MCF 10A (cell line): ENCODE measurements around the gene FAM72B. TPM values are rescaled to one million over a fixed set of nuclear protein-coding genes. Genes with fewer than 3 reads are reported as not detected.
"Not testable (repeated sequence)": the region's sequence is repeated elsewhere in the genome, so short reads cannot be mapped to it uniquely, and the experiment has no call there.

Experiments
- BruUV-seq: library from RNA; stranded (reverse); fragments of 400-500 nt; replicated peaks from 2 replicates; lab custom pipeline; 2021; lab: Mats Ljungman, UMichigan
- CTCF ChIA-PET: fragments of 300-600 bp; sonication (Branson Sonifier 250); formaldehyde crosslinking; extraction: SDS; loops from one replicate; lab custom pipeline; 2021; ENCODE audit warnings: antibody characterized with exemption, inconsistent platforms; lab: Yijun Ruan, JAX
- POLR2A ChIA-PET: fragments of 300-600, 350-650 bp; sonication (Branson Sonifier 250); formaldehyde crosslinking; extraction: SDS; loops from one replicate; lab custom pipeline; 2020; ENCODE audit warnings: antibody characterized with exemption, inconsistent platforms; lab: Yijun Ruan, JAX
- DNase-seq: peaks from one replicate; pipeline ENCODE4 v3.0.0-alpha.2; 2018; ENCODE audit not compliant: unreplicated experiment
- H3K27ac Mint-ChIP-seq: one replicate; pipeline ENCODE4 v1.8.0; 2022; ENCODE audit warnings: mild to moderate bottlenecking, low read depth, mixed read lengths; ENCODE audit not compliant: unreplicated experiment
- H3K27me3 Mint-ChIP-seq: one replicate; pipeline ENCODE4 v1.8.0; 2022; ENCODE audit warnings: mixed read lengths; ENCODE audit not compliant: insufficient read depth, unreplicated experiment
- H3K36me3 Mint-ChIP-seq: one replicate; pipeline ENCODE4 v1.8.0; 2022; ENCODE audit warnings: mild to moderate bottlenecking, moderate library complexity, mixed read lengths; ENCODE audit not compliant: insufficient read depth, unreplicated experiment
- H3K4me1 Mint-ChIP-seq: one replicate; pipeline ENCODE4 v1.8.0; 2022; ENCODE audit warnings: mixed read lengths; ENCODE audit not compliant: insufficient read depth, unreplicated experiment
- H3K4me3 Mint-ChIP-seq: one replicate; pipeline ENCODE4 v1.8.0; 2022; ENCODE audit warnings: mild to moderate bottlenecking, moderate library complexity, mixed read lengths; ENCODE audit not compliant: unreplicated experiment
- H3K9me3 Mint-ChIP-seq: one replicate; pipeline ENCODE4 v1.8.0; 2022; ENCODE audit warnings: mixed read lengths; ENCODE audit not compliant: unreplicated experiment
- intact Hi-C: fragments of 100-400 bp; cut with micrococcal nuclease; formaldehyde crosslinking; loops from 2 replicates; pipeline ENCODE4 v1.14.1; 2022
- total RNA-seq: library from RNA; stranded (reverse); gene quantifications from 2 replicates; pipeline ENCODE4 v1.2.3, GENCODE V29; 2022

The FAM72B gene
- total RNA-seq, 1 experiment from 2014 or later: 8.0 TPM

DNA sequence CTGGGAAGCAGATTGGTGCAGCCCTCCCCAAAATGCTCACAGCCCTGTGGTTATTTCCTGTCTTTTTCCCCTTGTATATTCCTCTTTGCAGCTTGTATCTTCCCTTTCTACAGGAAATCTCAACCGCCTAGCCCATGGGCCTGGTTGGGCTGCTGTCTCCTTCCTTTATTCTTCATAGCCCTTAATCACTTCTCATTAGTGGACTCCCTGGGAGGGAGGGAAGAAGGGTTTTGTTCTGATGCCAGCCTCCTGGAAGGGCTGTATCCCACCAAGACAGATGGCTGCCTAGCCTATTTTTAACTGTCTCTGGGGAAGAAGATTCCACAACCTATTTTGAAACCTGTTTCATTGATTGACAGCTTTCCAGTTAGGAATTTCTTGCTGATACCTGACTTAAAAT, 32.5 kb upstream of the FAM72B start:
- BruUV-seq, H3K9me3 Mint-ChIP-seq, CTCF ChIA-PET, H3K36me3 Mint-ChIP-seq, H3K4me3 Mint-ChIP-seq, H3K4me1 Mint-ChIP-seq, H3K27me3 Mint-ChIP-seq, H3K27ac Mint-ChIP-seq, POLR2A ChIA-PET, DNase-seq, intact Hi-C loops: not testable (repeated sequence)

DNA sequence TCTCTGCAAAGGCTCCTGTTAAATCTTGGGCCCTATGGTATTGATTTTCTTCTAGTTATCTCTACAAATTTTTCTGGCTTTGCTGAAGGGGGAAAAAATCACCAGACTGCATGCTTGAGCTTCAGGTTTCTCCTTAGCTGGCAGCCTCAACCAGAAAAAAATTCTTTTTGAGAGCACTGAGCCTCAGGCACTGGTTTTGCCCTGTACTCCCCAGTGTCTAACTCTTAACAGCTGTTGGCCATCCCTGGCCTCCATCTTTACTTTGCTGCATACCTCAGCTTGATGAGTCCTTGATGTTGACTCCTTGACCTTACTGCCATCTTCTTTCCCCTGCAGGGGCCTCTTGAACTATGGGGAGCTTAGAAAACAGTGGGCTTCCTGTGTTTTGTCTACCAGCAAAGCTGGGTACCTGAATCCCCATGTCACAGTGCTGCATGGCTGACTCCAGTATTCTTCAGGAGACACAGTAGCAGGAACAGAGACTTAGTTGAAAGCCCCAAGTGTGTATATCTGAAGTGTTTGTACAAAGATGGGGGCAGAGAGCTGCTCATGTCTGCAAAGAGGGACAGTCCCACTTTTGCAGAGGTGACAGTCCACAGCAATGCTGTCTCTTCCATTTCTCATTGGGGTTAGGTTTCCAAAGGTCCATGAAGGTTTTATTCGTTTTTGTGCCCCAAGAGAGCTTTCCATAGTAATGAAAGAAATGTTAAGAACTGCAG, 31.7 kb upstream of the FAM72B start:
- DNase-seq, H3K4me1 Mint-ChIP-seq, CTCF ChIA-PET, H3K9me3 Mint-ChIP-seq, H3K27ac Mint-ChIP-seq, POLR2A ChIA-PET, H3K36me3 Mint-ChIP-seq, BruUV-seq, H3K4me3 Mint-ChIP-seq, intact Hi-C loops, H3K27me3 Mint-ChIP-seq: not testable (repeated sequence)

DNA sequence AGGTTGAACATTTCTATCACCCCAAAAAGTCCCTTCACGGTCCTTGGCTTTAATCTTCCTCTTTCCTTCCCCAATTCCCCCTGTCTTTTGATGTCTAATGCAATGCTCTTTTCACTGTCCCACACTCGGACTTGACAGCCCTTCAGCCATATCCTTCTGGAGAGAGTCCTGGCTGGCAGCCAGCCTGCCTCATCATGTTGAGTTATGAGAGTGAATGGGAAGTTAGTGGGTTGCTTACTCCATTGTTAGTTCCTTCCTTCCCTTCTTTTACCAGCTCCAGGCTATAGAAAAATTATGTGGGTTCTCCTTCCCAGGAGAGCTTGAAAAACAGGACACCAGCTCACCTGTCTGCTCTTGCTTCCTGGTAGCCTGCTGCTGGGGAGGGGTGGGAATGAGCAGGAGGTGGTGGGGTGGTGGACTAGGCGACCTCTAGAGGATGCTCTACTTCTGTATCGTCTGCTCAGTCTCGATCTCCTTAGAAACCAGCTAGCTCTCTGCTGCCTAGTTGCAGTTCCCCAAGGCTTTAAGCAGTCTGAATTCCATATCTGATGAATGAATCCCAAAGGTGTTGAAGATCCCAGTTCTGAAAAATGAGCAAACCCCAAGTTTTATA, 30.5 kb upstream of the FAM72B start:
- CTCF ChIA-PET, BruUV-seq, H3K36me3 Mint-ChIP-seq, H3K27ac Mint-ChIP-seq, POLR2A ChIA-PET, H3K27me3 Mint-ChIP-seq, H3K4me3 Mint-ChIP-seq, H3K4me1 Mint-ChIP-seq, H3K9me3 Mint-ChIP-seq, DNase-seq, intact Hi-C loops: not testable (repeated sequence)

- H3K9me3 Mint-ChIP-seq, intact Hi-C loops, H3K27ac Mint-ChIP-seq, CTCF ChIA-PET, DNase-seq, H3K4me3 Mint-ChIP-seq, H3K36me3 Mint-ChIP-seq, H3K27me3 Mint-ChIP-seq, H3K4me1 Mint-ChIP-seq, POLR2A ChIA-PET, BruUV-seq: not testable (repeated sequence)
These were observed 29.4 kb upstream of the FAM72B start for GRCh38 chr1:121213491-121213890.

DNA sequence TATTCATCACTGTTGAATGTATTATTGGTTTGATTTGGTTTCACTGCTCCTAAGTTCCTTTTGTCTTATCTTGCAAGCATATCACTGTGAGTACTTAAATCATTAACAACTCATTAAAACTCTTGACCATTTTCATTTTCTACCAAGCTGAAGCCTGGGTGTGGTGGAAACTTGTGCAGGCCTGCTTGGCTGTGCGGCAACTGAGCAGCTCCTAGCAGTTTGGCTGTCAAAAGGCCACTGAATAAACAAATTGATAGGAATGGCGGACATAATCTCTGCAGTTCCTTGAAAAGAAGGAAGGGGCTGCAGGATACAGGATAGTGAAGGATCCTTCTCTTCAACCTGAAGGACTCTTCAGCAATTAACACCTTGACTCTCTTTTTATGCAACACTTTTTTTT, 26.6 kb upstream of the FAM72B start:
- BruUV-seq, intact Hi-C loops, H3K36me3 Mint-ChIP-seq, H3K27ac Mint-ChIP-seq, CTCF ChIA-PET, H3K9me3 Mint-ChIP-seq, POLR2A ChIA-PET, H3K4me3 Mint-ChIP-seq, DNase-seq, H3K4me1 Mint-ChIP-seq, H3K27me3 Mint-ChIP-seq: not testable (repeated sequence)

- H3K4me3 Mint-ChIP-seq, CTCF ChIA-PET, H3K9me3 Mint-ChIP-seq, H3K27me3 Mint-ChIP-seq, intact Hi-C loops, H3K36me3 Mint-ChIP-seq, BruUV-seq, POLR2A ChIA-PET, DNase-seq, H3K27ac Mint-ChIP-seq, H3K4me1 Mint-ChIP-seq: not testable (repeated sequence)
These were observed 24.2 kb upstream of the FAM72B start for GRCh38 chr1:121208375-121208774.

DNA sequence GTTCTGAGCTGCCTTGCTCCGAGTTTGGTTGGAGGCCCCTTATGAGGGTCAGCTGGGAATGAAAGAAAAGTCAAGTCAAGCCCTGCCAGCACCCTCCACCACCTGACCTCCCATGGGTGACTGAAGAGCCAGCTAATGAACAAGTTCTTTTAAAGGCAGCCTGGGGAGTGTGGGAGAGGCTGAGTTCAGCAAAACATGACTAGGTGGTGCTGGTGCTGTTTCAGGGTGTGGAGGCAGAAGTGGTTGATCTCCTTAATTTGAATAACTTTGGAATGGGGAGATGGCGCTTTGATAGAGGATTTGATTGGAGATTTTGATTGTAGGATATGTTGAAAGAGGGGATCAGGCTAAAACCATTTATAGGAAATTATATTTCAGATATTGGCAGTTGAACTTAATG, 23.2 kb upstream of the FAM72B start:
- POLR2A ChIA-PET, H3K27me3 Mint-ChIP-seq, DNase-seq, CTCF ChIA-PET, H3K36me3 Mint-ChIP-seq, H3K4me1 Mint-ChIP-seq, BruUV-seq, H3K9me3 Mint-ChIP-seq, H3K4me3 Mint-ChIP-seq, intact Hi-C loops, H3K27ac Mint-ChIP-seq: not testable (repeated sequence)

- H3K9me3 Mint-ChIP-seq, H3K4me3 Mint-ChIP-seq, H3K27ac Mint-ChIP-seq, intact Hi-C loops, POLR2A ChIA-PET, DNase-seq, H3K36me3 Mint-ChIP-seq, H3K4me1 Mint-ChIP-seq, H3K27me3 Mint-ChIP-seq, CTCF ChIA-PET, BruUV-seq: not testable (repeated sequence)
These were observed 21.9 kb upstream of the FAM72B start for GRCh38 chr1:121205786-121206711.

- BruUV-seq, H3K27me3 Mint-ChIP-seq, H3K27ac Mint-ChIP-seq, POLR2A ChIA-PET, CTCF ChIA-PET, DNase-seq, H3K4me1 Mint-ChIP-seq, H3K36me3 Mint-ChIP-seq, H3K4me3 Mint-ChIP-seq, H3K9me3 Mint-ChIP-seq, intact Hi-C loops: not testable (repeated sequence)
These were observed 18.8 kb upstream of the FAM72B start for GRCh38 chr1:121202986-121203385.
